ENCODE results near the gene SNTG2. TPM values are rescaled to one million over a fixed set of nuclear protein-coding genes. Genes with fewer than 3 reads are reported as not detected.

Gene SNTG2
- total RNA-seq, 4 donors from 2014 or later: 3.3 to 7.4 (median 4.5) TPM

DNA sequence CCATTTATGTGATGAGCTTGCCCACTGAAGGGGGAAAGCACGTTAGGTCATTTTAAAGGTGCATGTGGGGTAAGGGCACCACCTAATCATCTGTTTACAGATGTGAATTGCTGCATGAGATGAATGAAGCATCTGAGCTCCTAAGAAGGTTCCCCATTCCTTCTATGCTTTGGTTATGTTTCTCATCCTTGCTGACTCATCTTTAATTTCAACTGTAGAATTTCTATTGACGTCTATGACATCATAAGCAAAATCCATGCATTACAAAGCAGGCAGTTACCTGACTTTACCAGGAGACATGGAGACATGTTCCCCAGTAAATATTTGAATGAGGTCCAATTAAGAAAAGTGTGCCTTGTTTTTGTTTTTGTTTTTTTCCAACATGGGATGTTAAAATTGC is 2.8 kb downstream of the SNTG2 start:
- H3K27ac ChIP-seq (replicated peaks in 1 of 4): no peak overlapping the region
- peak; percentile 83 for DNase-seq (ENCODE audit: extremely low spot score)
- peaks cover 0 to 72% (median 12%) of the 10 kb centered on the region in 4 donors for H3K27me3 ChIP-seq
- H3K4me1 ChIP-seq: peaks cover 15 to 22% (median 20%) of the 10 kb centered on the region in 4 donors
- H3K36me3 ChIP-seq: no peaks in the 10 kb centered on the region
- intact Hi-C loops (cut with DNase I): loop anchor here (10.0 kb wide), 1 partner anchor 591 kb away; no protein-coding TSS in a partner anchor
- 51% methylated on average over 2 of the region's 2 CpGs for WGBS
- TF ChIP-seq, protein P1, sequence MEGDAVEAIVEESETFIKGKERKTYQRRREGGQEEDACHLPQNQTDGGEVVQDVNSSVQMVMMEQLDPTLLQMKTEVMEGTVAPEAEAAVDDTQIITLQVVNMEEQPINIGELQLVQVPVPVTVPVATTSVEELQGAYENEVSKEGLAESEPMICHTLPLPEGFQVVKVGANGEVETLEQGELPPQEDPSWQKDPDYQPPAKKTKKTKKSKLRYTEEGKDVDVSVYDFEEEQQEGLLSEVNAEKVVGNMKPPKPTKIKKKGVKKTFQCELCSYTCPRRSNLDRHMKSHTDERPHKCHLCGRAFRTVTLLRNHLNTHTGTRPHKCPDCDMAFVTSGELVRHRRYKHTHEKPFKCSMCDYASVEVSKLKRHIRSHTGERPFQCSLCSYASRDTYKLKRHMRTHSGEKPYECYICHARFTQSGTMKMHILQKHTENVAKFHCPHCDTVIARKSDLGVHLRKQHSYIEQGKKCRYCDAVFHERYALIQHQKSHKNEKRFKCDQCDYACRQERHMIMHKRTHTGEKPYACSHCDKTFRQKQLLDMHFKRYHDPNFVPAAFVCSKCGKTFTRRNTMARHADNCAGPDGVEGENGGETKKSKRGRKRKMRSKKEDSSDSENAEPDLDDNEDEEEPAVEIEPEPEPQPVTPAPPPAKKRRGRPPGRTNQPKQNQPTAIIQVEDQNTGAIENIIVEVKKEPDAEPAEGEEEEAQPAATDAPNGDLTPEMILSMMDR (IDR thresholded peaks at IDR 0.05): no peak
- TF ChIP-seq POLR2A (IDR thresholded peaks at IDR 0.05; ENCODE audit: low read depth) (no peak), EP300 (IDR thresholded peaks at IDR 0.05) (no peak), POLR2AphosphoS5 (IDR thresholded peaks at IDR 0.05) (no peak)
- H3K9me3 ChIP-seq: no peaks in the 10 kb centered on the region
- no peak overlapping the region for H3K4me3 ChIP-seq

DNA sequence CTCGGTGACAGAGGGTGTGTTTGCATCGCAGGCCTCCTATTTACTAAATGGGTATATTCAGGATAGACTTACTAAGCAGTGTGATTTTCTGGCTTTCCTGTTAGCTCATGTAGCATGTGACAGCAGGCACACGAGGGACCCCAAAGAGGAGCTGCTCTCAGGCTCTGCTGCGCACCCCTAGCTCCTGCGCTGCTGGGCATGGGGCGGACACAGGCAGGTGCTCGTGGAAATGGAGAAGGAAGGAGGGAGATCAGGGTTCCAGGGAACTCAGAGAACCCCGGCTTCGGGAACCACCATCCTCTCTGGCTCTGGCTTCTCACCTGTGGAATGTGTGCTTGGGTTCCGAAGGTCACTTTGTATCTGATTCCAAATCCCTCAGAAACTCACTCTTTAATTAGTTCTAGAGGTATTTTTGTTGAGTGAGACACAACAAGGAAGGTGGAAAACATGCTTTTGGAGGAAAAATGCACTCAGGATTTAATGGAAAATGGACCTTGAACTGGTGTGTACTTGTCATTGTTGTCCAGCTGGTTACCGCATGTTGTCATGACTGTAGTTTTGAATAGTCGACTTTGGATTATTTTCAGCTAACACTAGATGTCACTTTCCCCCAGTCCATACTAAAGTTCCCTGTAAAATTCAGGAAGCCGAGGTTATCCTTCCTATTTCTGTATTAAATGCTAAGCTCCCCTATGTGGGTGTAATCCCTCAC is 3.5 kb downstream of the SNTG2 start:
- Histone ChIP-seq H3K27me3 (peaks cover 0 to 65% (median 11%) of the 10 kb centered on the region in 4 donors), H3K27ac (replicated peaks in 1 of 4) (no peak overlapping the region), H3K4me1 (peaks cover 15 to 22% (median 20%) of the 10 kb centered on the region in 4 donors), H3K4me3 (no peak overlapping the region), H3K9me3 (no peaks in the 10 kb centered on the region), H3K36me3 (no peaks in the 10 kb centered on the region)
- DNase-seq (ENCODE audit: extremely low spot score): peak; percentile 79
- intact Hi-C loops (cut with DNase I): loop anchor here (10.0 kb wide), 1 partner anchor 591 kb away; no protein-coding TSS in a partner anchor
- WGBS: 76% methylated on average over 13 of the region's 13 CpGs
- TF ChIP-seq, protein P1 (IDR thresholded peaks at IDR 0.05): peak in 1 of 3 experiments; percentile 11
- TF ChIP-seq EP300 (IDR thresholded peaks at IDR 0.05): no peak

DNA sequence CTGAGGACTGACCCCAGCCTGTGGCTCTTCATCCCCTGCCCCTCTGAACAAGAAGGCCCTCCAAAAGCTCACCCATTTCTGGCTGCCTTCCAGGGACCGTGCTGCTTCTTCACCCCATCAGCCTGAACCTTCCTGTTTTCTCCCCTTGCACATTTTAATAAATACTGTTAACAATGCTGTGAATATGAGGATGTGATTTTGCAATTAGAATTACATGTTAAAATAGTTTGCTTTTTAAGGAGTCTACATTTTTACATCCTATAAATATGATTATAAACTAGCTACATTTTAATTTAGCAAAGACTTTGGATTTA is 4.0 kb downstream of the SNTG2 start:
- H3K4me3 ChIP-seq: no peak overlapping the region
- H3K27ac ChIP-seq (replicated peaks in 1 of 4): no peak overlapping the region
- H3K9me3 ChIP-seq: no peaks in the 10 kb centered on the region
- H3K27me3 ChIP-seq: peaks cover 0 to 60% (median 9%) of the 10 kb centered on the region in 4 donors
- H3K36me3 ChIP-seq: no peaks in the 10 kb centered on the region
- H3K4me1 ChIP-seq: peaks cover 13 to 19% (median 17%) of the 10 kb centered on the region in 4 donors
- TF ChIP-seq EP300 (IDR thresholded peaks at IDR 0.05): no peak
- no peak for TF ChIP-seq POLR2AphosphoS5 (IDR thresholded peaks at IDR 0.05)
- TF ChIP-seq POLR2A (IDR thresholded peaks at IDR 0.05; ENCODE audit: low read depth): no peak
- TF ChIP-seq, protein P1 (IDR thresholded peaks at IDR 0.05): no peak
- DNase-seq (ENCODE audit: extremely low spot score): no peak
- WGBS: 23% methylated on average over 1 of the region's 1 CpG
- intact Hi-C loops (cut with DNase I): loop anchor here (10.0 kb wide), 1 partner anchor 590 kb away; no protein-coding TSS in a partner anchor

DNA sequence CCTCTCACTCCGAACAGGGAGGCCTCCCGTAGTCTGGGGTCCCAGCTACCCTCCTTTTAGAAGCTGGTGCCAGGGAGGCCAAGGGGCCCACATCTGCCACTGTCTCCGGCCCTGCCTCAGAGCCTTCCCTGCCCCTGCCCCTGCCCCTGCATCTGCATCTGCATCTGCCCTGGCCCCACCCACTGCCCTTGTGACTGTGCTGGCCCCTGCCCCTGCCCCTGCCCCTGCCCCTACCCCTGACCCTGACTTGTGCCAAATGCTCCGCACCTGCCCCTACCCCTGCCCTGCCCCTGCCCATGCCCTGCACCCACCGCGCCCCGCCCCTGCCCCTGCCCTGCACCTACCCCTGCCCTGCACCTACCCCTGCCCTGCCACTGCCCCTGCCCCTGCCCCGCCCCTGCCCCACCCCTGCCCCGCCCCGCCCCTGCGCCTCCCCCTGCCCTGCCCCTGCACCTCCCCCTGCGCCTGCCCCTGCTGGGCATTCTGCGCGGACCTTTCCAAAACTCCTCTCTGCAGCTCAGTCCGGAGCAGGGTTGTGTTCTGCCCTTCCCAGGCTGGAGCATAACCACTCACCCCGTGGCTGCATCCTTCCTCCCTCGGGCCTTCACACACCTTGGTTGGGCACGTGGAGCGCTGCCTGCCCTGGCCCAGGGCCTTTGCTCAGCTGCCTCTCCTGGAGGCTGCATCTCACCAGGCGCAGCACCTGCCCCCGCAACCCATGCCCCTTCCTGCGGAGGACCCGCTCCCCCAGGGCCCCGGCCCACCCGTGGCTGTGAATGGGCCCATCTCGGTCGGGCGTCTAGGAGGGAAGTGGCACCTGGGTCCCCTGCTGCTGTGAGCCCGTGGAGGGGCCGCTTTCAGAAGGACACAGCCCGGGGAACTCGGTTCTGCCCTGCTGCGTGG is 5.4 kb downstream of the SNTG2 start:
- WGBS: 86% methylated on average over 6 of the region's 33 CpGs
- Histone ChIP-seq H3K9me3 (no peaks in the 10 kb centered on the region), H3K27me3 (peaks cover 0 to 46% (median 1%) of the 10 kb centered on the region in 4 donors), H3K36me3 (no peaks in the 10 kb centered on the region), H3K4me1 (peaks cover 2 to 6% (median 4%) of the 10 kb centered on the region in 4 donors), H3K4me3 (no peak overlapping the region), H3K27ac (replicated peaks in 1 of 4) (no peak overlapping the region)
- intact Hi-C loops (cut with DNase I): loop anchor here (10.0 kb wide), 1 partner anchor 589 kb away; no protein-coding TSS in a partner anchor
- peak; percentile 89 for DNase-seq (ENCODE audit: extremely low spot score)
- TF ChIP-seq, protein P1 (IDR thresholded peaks at IDR 0.05): no peak
- TF ChIP-seq POLR2A (IDR thresholded peaks at IDR 0.05; ENCODE audit: low read depth): no peak

Measured in esophagus muscularis mucosa (tissue), 4 donors.